Measurements from ENCODE around the gene DGKK. TPM values are rescaled to one million over a fixed set of nuclear protein-coding genes. Genes with fewer than 3 reads are reported as not detected.

The DGKK gene
- total RNA-seq, 1 experiment from 2014 or later: 1.6 TPM

DNA sequence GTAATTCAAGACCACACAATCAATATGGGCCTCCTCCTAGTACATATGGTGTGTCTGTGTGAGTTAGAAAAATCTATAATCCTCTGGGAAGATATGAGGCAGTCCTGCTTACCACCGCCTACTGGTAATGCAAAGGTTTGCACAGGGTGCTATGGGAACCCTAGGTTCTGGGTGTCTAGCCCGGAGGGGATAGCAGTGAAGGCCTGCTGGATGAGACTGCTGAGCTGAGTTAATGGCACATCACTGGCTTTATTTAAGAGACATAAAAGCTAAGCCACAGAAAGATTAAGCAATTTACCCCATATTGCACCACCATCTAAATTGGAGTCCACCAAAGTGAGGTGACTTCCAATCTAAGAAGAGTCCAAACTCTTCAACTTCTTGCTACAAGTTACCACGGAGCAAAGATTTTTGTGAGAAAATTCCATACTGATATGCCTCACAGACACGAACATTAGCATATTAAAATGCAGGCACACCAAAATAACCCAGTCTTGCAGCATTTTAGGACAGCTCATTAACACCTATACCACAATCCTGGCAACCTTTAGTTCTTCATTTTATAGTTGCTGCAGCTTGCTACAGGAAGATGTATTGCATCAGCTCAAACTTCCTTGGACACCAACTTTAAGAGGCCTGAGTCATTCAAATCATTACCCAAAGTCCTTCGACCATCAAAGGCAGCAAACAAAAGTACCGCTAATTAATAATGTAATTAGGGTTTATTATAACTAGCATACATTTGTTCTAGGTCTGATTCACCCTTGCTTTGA, 13.7 kb downstream of the DGKK start:
- Histone ChIP-seq H3K27me3 (ENCODE audit: insufficient read depth, low read length) (no peaks in the 10 kb centered on the region), H3K56ac (ENCODE audit: insufficient read length, low read depth, low read length) (no peak overlapping the region), H3K14ac (ENCODE audit: insufficient read depth, low read length) (no peak overlapping the region), H2AK5ac (ENCODE audit: insufficient read length, low read length) (no peak overlapping the region), H3K18ac (ENCODE audit: insufficient read length, low read depth, low read length) (no peak overlapping the region), H3K9ac (ENCODE audit: extremely low read depth, insufficient read length, low read length) (no peak overlapping the region), H3K79me1 (ENCODE audit: insufficient read depth, low read depth, low read length, poor library complexity, severe bottlenecking) (no peaks in the 10 kb centered on the region), H3K4me1 (ENCODE audit: insufficient read depth, low read length) (peaks cover 16% of the 10 kb centered on the region), H2BK120ac (ENCODE audit: low read depth, low read length, poor library complexity, severe bottlenecking) (no peak overlapping the region), H2BK15ac (ENCODE audit: low read depth, low read length) (no peak overlapping the region), H2AFZ (ENCODE audit: low read length) (no peak overlapping the region), H4K5ac (ENCODE audit: insufficient read length, low read depth, low read length) (no peak overlapping the region), H3K23me2 (ENCODE audit: insufficient read length, low read depth, low read length, poor library complexity, severe bottlenecking) (no peaks in the 10 kb centered on the region), H3K79me2 (ENCODE audit: insufficient read depth, low read length) (no peaks in the 10 kb centered on the region), H4K8ac (replicated peaks; ENCODE audit: insufficient read length, low read depth, low read length) (no peak overlapping the region), H3K4ac (ENCODE audit: low read depth, low read length) (no peak overlapping the region), H2BK20ac (ENCODE audit: low read depth, low read length, poor library complexity, severe bottlenecking) (no peak overlapping the region), H3K4me2 (ENCODE audit: insufficient read depth, insufficient read length, low read length) (no peak overlapping the region), H3T11ph (ENCODE audit: low read length) (no peak overlapping the region), H4K91ac (ENCODE audit: insufficient read length, low read depth, low read length) (no peak overlapping the region), H2BK5ac (ENCODE audit: insufficient read length, low read length) (no peak overlapping the region), H3K23ac (ENCODE audit: insufficient read length, low read depth, low read length) (no peak overlapping the region), H3K9me3 (ENCODE audit: control insufficient read depth, low read depth, low read length) (no peaks in the 10 kb centered on the region), H4K20me1 (ENCODE audit: control insufficient read depth, insufficient read depth, insufficient read length) (no peaks in the 10 kb centered on the region), H2BK12ac (ENCODE audit: insufficient read length, low read depth, low read length) (no peak overlapping the region), H3K27ac (ENCODE audit: insufficient read length, low read depth, low read length) (no peak overlapping the region)
- Mint-ChIP-seq H3K36me3 (ENCODE audit: insufficient read depth in 1 of 3, low read depth in 3 of 3) (no peaks in the 10 kb centered on the region), H3K4me3 (no peak overlapping the region), H3K9me3 (peaks cover 56 to 62% of the 10 kb centered on the region in 2 experiments), H3K27ac (no peak overlapping the region), H3K27me3 (ENCODE audit: low read depth) (peaks cover 1% of the 10 kb centered on the region; the same call in 1 of the 2 replicates), H3K4me1 (peaks cover 27 to 32% of the 10 kb centered on the region in 2 experiments)
- WGBS (ENCODE audit: extremely low coverage, insufficient read length, low lambda C conversion rate): no CpG with 5 or more reads among the region's 6 CpGs
- TF ChIP-seq, protein P1, sequence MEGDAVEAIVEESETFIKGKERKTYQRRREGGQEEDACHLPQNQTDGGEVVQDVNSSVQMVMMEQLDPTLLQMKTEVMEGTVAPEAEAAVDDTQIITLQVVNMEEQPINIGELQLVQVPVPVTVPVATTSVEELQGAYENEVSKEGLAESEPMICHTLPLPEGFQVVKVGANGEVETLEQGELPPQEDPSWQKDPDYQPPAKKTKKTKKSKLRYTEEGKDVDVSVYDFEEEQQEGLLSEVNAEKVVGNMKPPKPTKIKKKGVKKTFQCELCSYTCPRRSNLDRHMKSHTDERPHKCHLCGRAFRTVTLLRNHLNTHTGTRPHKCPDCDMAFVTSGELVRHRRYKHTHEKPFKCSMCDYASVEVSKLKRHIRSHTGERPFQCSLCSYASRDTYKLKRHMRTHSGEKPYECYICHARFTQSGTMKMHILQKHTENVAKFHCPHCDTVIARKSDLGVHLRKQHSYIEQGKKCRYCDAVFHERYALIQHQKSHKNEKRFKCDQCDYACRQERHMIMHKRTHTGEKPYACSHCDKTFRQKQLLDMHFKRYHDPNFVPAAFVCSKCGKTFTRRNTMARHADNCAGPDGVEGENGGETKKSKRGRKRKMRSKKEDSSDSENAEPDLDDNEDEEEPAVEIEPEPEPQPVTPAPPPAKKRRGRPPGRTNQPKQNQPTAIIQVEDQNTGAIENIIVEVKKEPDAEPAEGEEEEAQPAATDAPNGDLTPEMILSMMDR (conservative IDR thresholded peaks at IDR 0.05): peak; percentile 33; the same call in 1 of the 3 replicates
- DNase-seq: no peak
